Testis (tissue), 3 donors: ENCODE results near the gene RAX2. TPM values are rescaled to one million over a fixed set of nuclear protein-coding genes. Genes with fewer than 3 reads are reported as not detected.

ENCODE experiments used
- DNase-seq: peaks from one replicate; pipeline ENCODE4 v3.0.0-alpha.2; 2019
- H3K27ac ChIP-seq, 2 donors: fragments of 200-600 bp; sonication (generic); one replicate each; pipeline ENCODE4 v1.5.1; 2019
- H3K27me3 ChIP-seq: fragments of 200-600 bp; sonication (generic); one replicate; pipeline ENCODE4 v1.5.1; 2019
- H3K36me3 ChIP-seq: fragments of 200-600 bp; sonication (generic); one replicate; pipeline ENCODE4 v1.5.1; 2017; ENCODE audit warnings: low read depth; ENCODE audit errors: missing control alignments
- H3K4me1 ChIP-seq: fragments of 200-600 bp; sonication (generic); one replicate; pipeline ENCODE4 v1.5.1; 2019
- H3K4me3 ChIP-seq, 2 donors: fragments of 200-600 bp; sonication (generic); one replicate each; pipeline ENCODE4 v1.5.1; 2017 to 2019
- H3K9me3 ChIP-seq: fragments of 200-600 bp; sonication (generic); one replicate; pipeline ENCODE4 v1.5.1; 2017
- POLR2A ChIP-seq: fragments of 450-650 bp; IDR thresholded peaks from one replicate; pipeline ENCODE4 v1.6.1; 2017; ENCODE audit warnings: antibody characterized with exemption, mild to moderate bottlenecking, moderate library complexity
- WGBS, 2 donors: methylation state at CpG; one replicate each; pipeline ENCODE4 v1.1.5; 2018; 5-methylcytosine and 5-hydroxymethylcytosine counted together
- intact Hi-C: fragments of 100-400 bp; cut with DNase I; formaldehyde crosslinking; loops from one replicate; pipeline ENCODE4 v1.15.1; 2023; ENCODE audit warnings: low total_unique reads
- polyA plus RNA-seq: library from polyadenylated mRNA; stranded (reverse); fragments of 350-450 nt; fragmentation: Illumina TruSeq; extraction: RNeasy Lipid Tissue Mini Kit (QIAGEN cat#74804); gene quantifications from one replicate; pipeline ENCODE4 v1.2.3, GENCODE V29; 2014; ENCODE audit warnings: low read depth, low replicate concordance; ENCODE audit not compliant: insufficient read depth
- total RNA-seq, 2 donors: library from RNA; depleted of rRNA; stranded (reverse); fragments of >200 nt; gene quantifications; one replicate each; pipeline ENCODE4 v1.2.3, GENCODE V29; 2016
- TF ChIP-seq, protein P1 (sequence below), 3 experiments: fragments of 450-650 bp in 2 of 3; fragments of 200-600 bp in 1 of 3; sonication (generic) in 1 of 3; IDR thresholded peaks; one replicate each; pipeline ENCODE4 v1.5.1; 2016 to 2019; ENCODE audit warnings: antibody characterized with exemption in 3 of 3, mild to moderate bottlenecking in 2 of 3, moderate library complexity in 1 of 3

Gene RAX2
- total and polyA plus RNA-seq, 3 donors from 2014 or later = 0.24 TPM; not detected in 2

DNA sequence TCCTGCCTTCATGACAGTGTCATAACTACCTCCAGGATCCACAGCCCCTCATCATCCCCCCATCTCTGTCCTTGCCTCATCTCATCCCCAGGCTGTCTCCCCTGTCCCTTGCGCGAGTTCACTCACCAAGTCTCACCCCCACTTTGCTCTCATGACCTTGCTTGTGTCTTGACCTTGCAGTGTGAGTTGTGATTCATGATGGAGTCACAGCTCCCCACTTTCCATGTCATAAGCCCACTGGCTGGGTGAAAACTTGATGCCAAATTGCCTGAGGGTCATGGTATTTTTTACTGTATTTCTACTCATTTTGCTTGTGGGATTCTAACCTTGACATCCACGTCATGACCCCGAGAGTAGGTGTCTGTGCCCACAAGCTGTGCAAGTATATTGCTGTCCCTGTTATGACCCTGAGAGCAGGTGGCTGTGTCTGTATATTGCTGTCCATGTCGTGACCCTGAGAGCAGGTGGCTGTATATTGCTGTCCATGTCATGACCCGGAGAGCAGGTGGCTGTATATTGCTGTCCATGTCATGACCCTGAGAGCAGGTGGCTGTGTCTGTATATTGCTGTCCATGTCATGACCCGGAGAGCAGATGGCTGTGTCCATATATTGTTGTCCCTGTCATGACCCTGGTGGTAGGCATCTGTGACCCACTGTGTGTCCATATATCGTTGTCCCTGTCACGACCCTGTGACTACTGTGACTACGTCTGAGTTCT lies 34.4 kb downstream of the RAX2 start:
- Histone ChIP-seq H3K36me3 (no peaks in the 10 kb centered on the region), H3K4me3 (no peak overlapping the region), H3K27ac (no peak overlapping the region), H3K27me3 (no peaks in the 10 kb centered on the region), H3K9me3 (no peaks in the 10 kb centered on the region), H3K4me1 (no peaks in the 10 kb centered on the region)
- intact Hi-C loops = no loop called here
- TF ChIP-seq POLR2A = no peak
- TF ChIP-seq, protein P1, sequence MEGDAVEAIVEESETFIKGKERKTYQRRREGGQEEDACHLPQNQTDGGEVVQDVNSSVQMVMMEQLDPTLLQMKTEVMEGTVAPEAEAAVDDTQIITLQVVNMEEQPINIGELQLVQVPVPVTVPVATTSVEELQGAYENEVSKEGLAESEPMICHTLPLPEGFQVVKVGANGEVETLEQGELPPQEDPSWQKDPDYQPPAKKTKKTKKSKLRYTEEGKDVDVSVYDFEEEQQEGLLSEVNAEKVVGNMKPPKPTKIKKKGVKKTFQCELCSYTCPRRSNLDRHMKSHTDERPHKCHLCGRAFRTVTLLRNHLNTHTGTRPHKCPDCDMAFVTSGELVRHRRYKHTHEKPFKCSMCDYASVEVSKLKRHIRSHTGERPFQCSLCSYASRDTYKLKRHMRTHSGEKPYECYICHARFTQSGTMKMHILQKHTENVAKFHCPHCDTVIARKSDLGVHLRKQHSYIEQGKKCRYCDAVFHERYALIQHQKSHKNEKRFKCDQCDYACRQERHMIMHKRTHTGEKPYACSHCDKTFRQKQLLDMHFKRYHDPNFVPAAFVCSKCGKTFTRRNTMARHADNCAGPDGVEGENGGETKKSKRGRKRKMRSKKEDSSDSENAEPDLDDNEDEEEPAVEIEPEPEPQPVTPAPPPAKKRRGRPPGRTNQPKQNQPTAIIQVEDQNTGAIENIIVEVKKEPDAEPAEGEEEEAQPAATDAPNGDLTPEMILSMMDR (IDR thresholded peaks at IDR 0.05) = no peak
- DNase-seq = no peak
- WGBS, 2 donors = 85 to 88% methylated on average over 10 of the region's 10 CpGs

GRCh38 chr19:3736106-3736724 lies 35.8 kb downstream of the RAX2 start:
- 85 to 86% methylated on average over 18 to 21 of the region's 21 CpGs for WGBS, 2 donors
- no peaks in the 10 kb centered on the region for H3K4me1 ChIP-seq
- no peak overlapping the region for H3K27ac ChIP-seq
- no peaks in the 10 kb centered on the region for H3K9me3 ChIP-seq
- no peak overlapping the region for H3K4me3 ChIP-seq
- TF ChIP-seq, protein P1 (IDR thresholded peaks at IDR 0.05) = no peak
- TF ChIP-seq POLR2A = no peak
- no peak for DNase-seq
- intact Hi-C loops = no loop called here
- H3K36me3 ChIP-seq = no peaks in the 10 kb centered on the region
- H3K27me3 ChIP-seq = no peaks in the 10 kb centered on the region

DNA sequence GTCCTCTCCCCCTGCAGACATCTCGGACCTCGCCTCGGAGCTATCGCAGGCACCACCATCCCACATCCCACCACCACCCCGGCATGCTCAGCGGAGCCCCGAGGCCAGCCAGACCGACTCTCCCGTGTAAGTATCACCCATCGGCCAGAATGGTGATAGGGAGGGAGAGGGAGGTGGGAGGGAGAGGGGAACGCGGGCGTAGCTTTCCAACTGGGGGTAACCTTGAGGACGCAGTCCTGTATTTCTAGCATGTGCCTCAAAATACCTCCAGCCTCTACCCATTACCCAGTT lies 37.8 kb downstream of the RAX2 start:
- Histone ChIP-seq H3K4me3 (no peak overlapping the region), H3K9me3 (no peaks in the 10 kb centered on the region), H3K36me3 (no peaks in the 10 kb centered on the region), H3K27ac (no peak overlapping the region), H3K4me1 (no peaks in the 10 kb centered on the region), H3K27me3 (no peaks in the 10 kb centered on the region)
- intact Hi-C loops = no loop called here
- TF ChIP-seq, protein P1 (IDR thresholded peaks at IDR 0.05) = no peak
- TF ChIP-seq POLR2A = no peak
- 82 to 97% methylated on average over 12 to 14 of the region's 14 CpGs for WGBS, 2 donors
- no peak for DNase-seq

DNA sequence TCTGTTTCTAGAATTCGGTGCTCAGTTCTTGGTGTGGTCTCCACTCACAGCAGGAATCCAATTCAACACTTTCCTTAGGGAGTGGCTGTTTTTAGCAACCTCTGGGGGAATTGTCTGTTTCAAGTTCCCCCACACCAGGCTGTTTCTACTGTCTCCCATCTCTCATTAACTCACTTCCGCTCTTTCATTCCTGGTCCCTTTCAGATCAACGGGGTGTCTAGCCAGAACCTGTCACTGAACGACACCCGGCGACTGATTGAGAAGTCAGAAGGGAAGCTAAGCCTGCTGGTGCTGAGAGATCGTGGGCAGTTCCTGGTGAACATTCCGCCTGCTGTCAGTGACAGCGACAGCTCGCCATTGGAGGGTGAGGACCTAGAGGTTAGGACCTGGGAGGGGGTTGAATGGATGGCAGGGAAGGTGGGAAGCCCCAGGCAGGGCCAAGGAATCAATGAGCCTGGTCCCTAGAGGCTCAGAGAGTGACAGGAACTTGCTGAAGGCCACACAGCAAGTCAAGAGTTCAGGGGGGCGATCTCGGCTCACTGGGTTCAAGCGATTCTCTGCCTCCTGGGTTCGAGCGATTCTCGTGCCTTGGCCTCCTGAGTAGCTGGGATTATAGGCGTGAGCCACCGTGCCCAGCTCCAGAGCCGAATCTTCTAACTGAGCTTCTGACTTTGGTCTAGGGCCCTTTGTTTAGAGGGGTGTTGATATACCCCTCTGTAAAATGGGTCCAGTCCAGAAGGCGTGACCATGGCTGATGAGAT lies 38.3 kb downstream of the RAX2 start:
- intact Hi-C loops = no loop called here
- Histone ChIP-seq H3K36me3 (no peaks in the 10 kb centered on the region), H3K4me1 (no peaks in the 10 kb centered on the region), H3K9me3 (no peaks in the 10 kb centered on the region), H3K27me3 (no peaks in the 10 kb centered on the region), H3K4me3 (no peak overlapping the region), H3K27ac (no peak overlapping the region)
- no peak for DNase-seq
- 85 to 86% methylated on average over 19 to 20 of the region's 20 CpGs for WGBS, 2 donors
- TF ChIP-seq POLR2A = no peak
- TF ChIP-seq, protein P1 (IDR thresholded peaks at IDR 0.05) = no peak
